ENCODE measurements around the gene FOXP2.

DNA sequence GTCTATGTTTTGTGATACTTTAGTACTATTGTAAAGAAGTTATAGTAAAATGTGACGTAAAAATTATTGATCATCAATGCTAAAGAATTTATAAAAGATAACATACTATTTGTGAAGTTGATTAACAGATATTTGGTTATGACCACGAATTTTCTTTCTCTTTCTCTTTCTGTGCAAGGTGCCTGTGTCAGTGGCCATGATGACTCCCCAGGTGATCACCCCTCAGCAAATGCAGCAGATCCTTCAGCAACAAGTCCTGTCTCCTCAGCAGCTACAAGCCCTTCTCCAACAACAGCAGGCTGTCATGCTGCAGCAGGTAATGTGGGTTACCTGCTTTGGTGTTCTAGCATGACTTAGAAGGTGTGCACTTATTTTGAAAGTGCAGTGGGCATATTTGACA is 213.7 kb downstream of the FOXP2 start:
- TF ChIP-seq POLR2AphosphoS5 (IDR thresholded peaks at IDR 0.05; ENCODE audit: low read depth, low read length) (no peak), POLR2A (IDR thresholded peaks at IDR 0.05; ENCODE audit: low read depth, low read length) (no peak), TAF1 (IDR thresholded peaks at IDR 0.05; ENCODE audit: low read depth, low read length) (no peak), POU2F2 (IDR thresholded peaks at IDR 0.05; ENCODE audit: low read depth, low read length) (no peak), PAX5 (IDR thresholded peaks at IDR 0.05; ENCODE audit: insufficient read depth, low read length, severe bottlenecking) (no peak), SPI1 (IDR thresholded peaks at IDR 0.05; ENCODE audit: low read depth, low read length) (no peak)

Measured in GM12891 (cell line).